GM19455 (cell line): ENCODE measurements around the gene DTHD1.

Experiments
- ATAC-seq: cut with Tn5 transposase; IDR thresholded peaks from one replicate; pipeline ENCODE4 v1.9.1; 2021; ENCODE audit not compliant: unreplicated experiment

Gene DTHD1

GRCh38 chr4:36312511-36312910 is 31.1 kb downstream of the DTHD1 start:
- ATAC-seq = no peak

- ATAC-seq = no peak
These were observed 31.9 kb downstream of the DTHD1 start for GRCh38 chr4:36313301-36313700.

- ATAC-seq = no peak
These were observed 32.3 kb downstream of the DTHD1 start for GRCh38 chr4:36313703-36314102.

GRCh38 chr4:36316607-36317006 is 35.2 kb downstream of the DTHD1 start:
- ATAC-seq = no peak

- ATAC-seq = no peak
These were observed 36.3 kb downstream of the DTHD1 start for GRCh38 chr4:36317721-36318120.

- ATAC-seq = peak; percentile 53
These were observed 38.9 kb downstream of the DTHD1 start for GRCh38 chr4:36320117-36320896.

GRCh38 chr4:36321176-36321575 is 39.8 kb downstream of the DTHD1 start:
- no peak for ATAC-seq

GRCh38 chr4:36322921-36323354 is 41.5 kb downstream of the DTHD1 start:
- ATAC-seq = no peak

GRCh38 chr4:36323816-36324419 is 42.5 kb downstream of the DTHD1 start:
- ATAC-seq = no peak

GRCh38 chr4:36324808-36325207 is 43.4 kb downstream of the DTHD1 start:
- no peak for ATAC-seq

- ATAC-seq = peak; percentile 70
These were observed 44.1 kb downstream of the DTHD1 start for GRCh38 chr4:36325499-36325898.

- no peak for ATAC-seq
These were observed 44.5 kb downstream of the DTHD1 start for GRCh38 chr4:36325926-36326325.

- no peak for ATAC-seq
These were observed 45.1 kb downstream of the DTHD1 start for GRCh38 chr4:36326476-36327029.

- no peak for ATAC-seq
These were observed 46.0 kb downstream of the DTHD1 start for GRCh38 chr4:36327400-36327799.

- no peak for ATAC-seq
These were observed 46.7 kb downstream of the DTHD1 start for GRCh38 chr4:36328130-36328529.

- ATAC-seq = no peak
These were observed 47.8 kb downstream of the DTHD1 start for GRCh38 chr4:36329228-36329627.

- ATAC-seq = no peak
These were observed 49.4 kb downstream of the DTHD1 start for GRCh38 chr4:36330796-36331195.

GRCh38 chr4:36332023-36332781 is 50.8 kb downstream of the DTHD1 start:
- peak; percentile 81 for ATAC-seq

GRCh38 chr4:36332782-36333131 is 51.3 kb downstream of the DTHD1 start:
- ATAC-seq = peak; percentile 98

GRCh38 chr4:36333303-36333877 is 52.0 kb downstream of the DTHD1 start:
- no peak for ATAC-seq

GRCh38 chr4:36337665-36338185 is 56.3 kb downstream of the DTHD1 start:
- ATAC-seq = no peak
